Forelimb muscle (tissue), 1 donor: ENCODE measurements around the gene B3GALT5. TPM values are rescaled to one million over a fixed set of nuclear protein-coding genes. Genes with fewer than 3 reads are reported as not detected.

Source experiments
- DNase-seq: peaks from one replicate; pipeline ENCODE4 v3.0.0-alpha.2; 2013; ENCODE audit warnings: low read depth
- polyA plus RNA-seq: library from polyadenylated mRNA; unstranded; fragments of 120-200 nt; gene quantifications from one replicate; pipeline ENCODE4 v1.2.1, GENCODE V29; 2013; ENCODE audit not compliant: insufficient read length

B3GALT5 gene
- polyA plus RNA-seq, 1 donor: 0.22 TPM

- DNase-seq: no peak
These were observed 7.8 kb upstream of the B3GALT5 start for GRCh38 chr21:39604951-39605350.

DNA sequence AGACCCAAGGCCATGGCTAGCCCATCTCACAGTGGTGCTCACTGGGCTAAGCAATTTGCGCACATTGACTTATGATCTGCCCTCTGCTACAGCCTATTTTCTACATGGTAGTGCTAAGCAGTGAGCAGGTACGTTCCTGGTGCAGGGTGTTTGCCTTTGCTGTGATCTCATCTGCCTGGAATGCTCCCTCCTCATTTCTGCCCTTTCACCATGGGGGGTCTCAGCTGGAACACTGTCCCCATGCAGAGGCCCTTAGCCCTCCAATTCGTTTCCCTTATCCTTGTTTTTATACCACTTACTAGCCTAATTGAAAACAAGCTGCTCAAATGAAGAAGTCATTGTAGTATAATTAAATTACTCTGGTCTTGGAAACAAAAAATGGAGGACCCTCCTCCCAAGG is 2.0 kb upstream of the B3GALT5 start:
- DNase-seq: no peak

- no peak for DNase-seq
These were observed 1.1 kb upstream of the B3GALT5 start for GRCh38 chr21:39611551-39612190.

DNA sequence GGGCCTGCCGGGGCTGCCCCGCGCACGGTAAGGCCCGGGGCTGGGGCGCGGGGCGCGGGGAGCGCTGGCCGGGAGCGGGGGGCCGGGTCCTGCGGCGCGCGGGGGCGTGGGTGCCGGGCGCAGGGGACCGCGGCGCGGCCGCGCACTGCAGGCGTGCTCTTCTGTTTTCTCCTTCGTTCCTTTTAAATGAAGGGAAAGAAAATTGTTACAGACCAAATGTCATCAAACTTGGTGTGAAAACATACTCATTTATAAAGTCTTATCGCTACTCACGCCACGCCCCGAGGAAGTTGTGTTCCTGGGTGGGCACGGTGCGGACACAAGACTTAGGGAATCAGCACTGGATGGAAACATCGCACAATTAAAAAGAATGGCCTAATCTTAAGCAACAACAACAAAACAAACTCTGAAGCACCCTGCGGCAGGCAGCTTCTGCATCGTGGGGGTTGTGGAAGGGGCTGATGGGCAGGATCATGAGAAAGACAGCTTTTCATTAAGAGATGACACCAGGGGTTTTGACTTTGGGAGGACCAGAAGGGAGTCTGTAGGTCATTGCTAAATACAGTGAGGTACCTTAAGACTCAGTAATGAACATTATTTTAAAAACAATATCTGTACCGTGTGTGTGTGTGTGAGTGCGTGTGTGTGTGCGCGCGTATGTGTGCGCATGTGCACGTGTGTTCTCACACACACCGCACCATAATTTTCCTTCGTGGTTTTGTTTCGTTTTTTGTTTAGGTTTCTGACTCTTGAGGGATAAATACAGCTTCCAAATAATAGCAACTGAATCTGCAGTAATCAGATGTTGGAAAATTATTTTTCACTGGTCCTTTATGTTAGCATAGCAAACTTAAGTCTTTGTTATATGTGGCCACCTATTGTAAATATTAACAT is 548 bp downstream of the B3GALT5 start:
- DNase-seq: no peak

DNA sequence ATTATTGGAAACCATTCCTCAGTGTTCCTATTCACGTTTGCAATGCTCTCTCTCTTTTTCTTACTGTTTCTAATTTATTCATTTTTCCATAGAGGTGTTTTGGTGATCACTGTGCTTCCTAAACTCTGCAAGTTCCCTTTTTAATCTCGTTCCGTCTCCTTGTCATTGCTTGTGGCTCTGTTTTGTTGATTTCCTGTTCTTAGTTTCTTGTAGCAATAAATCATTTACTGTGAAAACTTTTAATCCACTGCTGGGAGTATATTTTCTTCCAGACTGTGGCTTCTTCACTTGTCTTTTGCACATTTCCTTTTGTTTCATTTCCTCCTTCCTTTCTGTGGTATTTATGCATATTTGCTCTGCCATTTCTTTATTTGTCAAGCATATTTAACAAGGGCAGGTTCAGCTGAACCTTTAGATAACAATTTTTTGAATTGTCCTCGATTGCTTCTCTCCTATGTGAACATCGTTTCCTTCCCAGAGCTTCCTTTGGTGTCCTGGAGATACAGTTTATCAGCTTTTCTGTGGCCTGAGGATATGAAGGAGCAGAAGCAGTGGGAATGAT is 3.6 kb downstream of the B3GALT5 start:
- DNase-seq: no peak

- DNase-seq: no peak
These were observed 8.1 kb downstream of the B3GALT5 start for GRCh38 chr21:39620856-39621255.

DNA sequence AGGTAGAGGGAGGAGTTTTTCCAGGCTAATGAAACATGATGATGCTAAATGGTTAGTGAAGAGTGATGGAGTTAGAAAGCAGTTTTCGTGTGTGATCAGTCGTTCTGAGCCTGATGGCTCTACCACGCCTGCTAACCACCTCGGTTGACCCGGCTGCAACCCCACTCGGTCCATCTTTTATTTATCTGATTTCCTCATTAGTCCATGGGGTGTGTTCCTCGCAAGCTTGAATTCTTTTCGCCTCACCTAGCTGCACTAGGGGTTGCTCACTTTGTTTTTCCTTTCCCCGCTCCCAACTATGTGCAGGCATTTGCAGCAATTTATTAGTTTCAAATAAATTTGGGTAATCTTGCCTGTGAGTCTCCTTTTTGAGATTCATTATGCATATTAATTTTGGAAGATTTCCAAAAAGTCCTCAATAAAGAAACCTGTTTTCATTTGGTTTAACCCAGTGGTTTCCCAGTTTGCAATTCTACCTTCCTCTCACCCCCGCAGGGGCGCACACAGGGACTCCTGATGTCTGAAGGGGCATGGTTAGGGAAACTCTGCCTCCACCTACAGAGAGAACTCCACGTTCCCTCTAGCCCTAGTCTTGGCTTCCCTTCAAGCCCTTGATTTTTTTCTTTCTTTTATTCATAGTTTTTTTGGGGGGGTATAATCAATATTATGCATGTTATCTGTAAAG is 12.6 kb downstream of the B3GALT5 start:
- no peak for DNase-seq

DNA sequence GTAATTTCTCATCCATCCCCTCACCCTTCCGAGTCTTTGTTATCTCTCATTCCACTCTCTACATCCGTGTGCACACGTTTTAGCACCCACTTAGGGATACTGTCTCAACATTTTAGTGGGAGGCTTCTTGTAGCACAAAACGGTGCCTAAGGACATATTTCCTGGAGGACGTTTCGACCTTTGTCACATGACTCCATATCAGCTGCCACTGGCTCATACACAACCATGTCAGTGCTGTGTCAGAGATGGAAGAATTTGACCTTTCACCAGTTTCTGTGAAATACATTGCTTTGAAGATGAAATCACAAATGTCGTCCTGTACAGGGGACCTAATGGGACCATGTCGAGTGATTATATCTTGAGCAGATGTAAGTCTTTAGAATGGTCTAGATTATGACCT is 15.6 kb downstream of the B3GALT5 start:
- no peak for DNase-seq

- DNase-seq: no peak
These were observed 17.5 kb downstream of the B3GALT5 start for GRCh38 chr21:39630191-39630591.

DNA sequence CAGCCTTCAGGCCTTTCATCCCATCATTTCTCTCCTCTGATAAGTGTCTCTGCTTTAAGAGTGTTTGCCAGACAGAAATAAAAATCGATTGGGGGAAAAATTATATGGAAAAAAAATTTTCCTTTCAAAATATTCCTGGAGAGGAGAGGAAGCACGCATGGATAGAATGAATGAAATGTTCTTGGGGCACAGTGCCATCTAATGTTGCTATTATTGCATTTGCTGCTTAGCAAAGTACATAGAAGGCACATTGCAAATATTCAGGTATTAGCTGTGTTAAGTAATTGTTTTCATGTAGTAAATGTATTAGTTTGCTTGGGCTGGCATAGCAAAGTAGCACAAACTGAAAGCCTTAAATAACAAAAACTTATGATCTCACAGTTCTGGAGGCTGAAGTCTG is 18.1 kb downstream of the B3GALT5 start:
- DNase-seq: no peak

- DNase-seq: no peak
These were observed 19.3 kb downstream of the B3GALT5 start for GRCh38 chr21:39631842-39632562.

DNA sequence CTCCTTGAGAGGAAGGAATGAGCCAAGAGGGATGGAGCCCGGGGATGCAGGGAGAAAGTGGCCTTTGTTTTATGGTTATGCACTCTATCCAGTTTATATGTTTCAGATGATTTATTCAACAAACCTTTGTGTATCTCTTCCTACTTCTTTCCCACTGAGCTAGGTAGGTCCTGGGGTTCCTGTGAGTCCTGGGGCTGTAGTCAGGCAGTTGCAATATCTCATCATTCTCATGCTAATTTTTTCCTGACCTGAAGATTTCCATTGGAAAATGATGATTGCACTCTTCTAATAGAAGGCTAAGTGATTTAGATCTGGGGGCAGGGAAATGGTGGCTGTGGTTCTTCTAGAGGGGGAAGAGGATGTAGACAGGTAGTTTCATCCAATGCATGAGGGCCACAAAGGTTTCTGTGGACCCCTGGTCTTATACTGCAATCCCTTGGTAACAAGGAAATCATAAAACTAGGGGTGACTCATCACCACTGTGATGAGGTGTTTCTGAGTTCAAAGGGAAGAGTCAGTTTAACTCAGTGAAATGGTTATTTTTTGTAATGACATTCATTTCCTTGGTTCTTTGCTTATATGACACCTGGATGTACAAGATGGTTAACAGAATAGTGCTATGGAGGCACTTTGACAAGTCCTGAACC is 20.2 kb downstream of the B3GALT5 start:
- DNase-seq: no peak

DNA sequence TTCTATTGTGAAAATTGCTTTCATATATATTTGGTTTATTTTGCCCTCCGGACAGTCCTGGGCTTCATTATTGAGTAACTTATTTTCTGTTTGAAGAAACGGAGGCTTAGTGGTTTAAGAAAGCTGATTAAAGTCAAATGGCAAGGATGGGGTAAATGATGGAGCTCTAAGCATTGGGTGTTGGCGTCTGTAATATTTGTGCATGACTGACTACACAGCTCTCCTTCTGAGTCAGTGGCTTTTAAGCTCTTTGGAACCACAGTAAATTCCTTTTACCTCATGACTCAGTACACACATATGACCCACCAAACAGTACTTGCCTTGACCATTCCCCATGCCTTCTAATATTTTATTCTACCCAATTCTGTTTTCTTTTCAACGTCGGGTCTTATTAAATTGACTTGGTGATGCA is 21.0 kb downstream of the B3GALT5 start:
- no peak for DNase-seq

DNA sequence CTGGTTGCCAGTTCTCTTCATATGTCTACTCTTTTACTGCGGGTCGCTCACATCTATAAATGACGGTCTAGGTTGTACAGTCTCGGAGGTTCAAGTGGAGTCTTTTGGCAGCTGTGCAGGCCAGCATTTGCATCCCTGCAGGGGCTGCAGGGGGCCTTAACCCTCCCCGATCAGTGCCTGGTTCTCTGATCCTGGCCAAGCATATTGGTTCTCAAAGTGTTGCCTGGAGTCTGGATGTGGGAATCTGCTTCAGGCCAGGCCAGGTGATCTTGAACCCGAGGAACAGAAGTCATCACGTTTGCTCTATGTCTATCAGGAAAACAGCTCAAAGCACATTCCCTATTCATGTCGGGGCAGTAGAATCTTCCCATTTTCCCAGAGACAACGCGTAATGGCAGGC is 21.8 kb downstream of the B3GALT5 start:
- no peak for DNase-seq

- no peak for DNase-seq
These were observed 24.6 kb downstream of the B3GALT5 start for GRCh38 chr21:39637197-39637970.

- DNase-seq: no peak
These were observed 25.2 kb downstream of the B3GALT5 start for GRCh38 chr21:39637971-39638240.

- no peak for DNase-seq
These were observed 25.5 kb downstream of the B3GALT5 start for GRCh38 chr21:39638281-39638680.

- DNase-seq: no peak
These were observed 28.0 kb downstream of the B3GALT5 start for GRCh38 chr21:39640754-39641153.

DNA sequence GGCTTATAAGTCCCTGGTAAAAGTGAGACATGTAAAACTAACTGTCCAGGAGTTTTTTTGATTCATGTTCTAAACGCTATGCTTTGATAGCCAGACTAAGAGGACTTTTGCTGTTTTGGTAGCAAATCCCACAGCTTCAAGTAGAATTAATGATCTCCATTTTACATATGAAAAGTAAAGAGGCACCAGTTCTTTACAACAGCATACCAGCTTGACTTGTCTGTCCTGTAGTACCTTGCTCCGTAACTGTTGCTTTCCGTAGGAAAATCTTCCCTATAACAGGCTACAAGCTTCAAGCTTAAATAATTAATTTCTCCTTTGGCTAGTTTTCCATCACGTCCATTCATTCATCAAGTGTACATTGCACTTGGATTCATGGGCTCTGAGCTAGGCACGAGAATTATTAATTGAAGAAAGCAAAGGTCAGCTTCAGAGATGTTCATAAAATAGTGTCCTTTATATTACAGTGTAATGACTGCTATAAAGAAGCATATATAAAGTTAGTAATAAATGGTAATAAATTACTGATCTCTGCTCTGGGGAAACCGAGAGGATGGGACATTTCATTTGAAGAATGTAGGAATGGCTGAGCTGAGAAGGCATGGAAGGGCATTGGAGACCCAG is 29.2 kb downstream of the B3GALT5 start:
- no peak for DNase-seq

DNA sequence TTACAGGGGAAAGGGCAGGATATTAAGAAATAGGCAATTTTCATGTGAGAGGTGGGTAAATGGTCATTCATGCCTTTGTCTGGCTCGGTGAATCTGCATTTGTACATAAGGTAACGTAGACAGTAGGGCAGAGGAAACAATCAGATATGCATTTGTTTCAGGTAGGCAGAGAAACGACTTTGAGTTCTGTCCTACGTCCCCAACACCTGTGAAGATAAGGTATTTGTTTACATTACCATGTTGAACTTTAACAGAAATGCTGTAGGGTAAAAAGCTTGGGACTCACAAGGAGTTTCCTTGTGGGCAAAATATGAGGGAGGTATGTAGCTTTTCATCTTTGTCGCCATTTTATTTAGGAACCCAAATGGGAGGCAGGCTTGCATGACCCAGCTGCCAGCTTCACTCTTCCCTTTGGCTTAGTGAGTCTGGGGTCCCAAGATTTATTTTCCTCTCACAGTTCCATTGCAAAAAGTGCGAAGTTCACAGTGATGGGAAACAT is 31.4 kb downstream of the B3GALT5 start:
- no peak for DNase-seq
